HG03159 (cell line): ENCODE results near the gene SMARCD1.
"Not testable (repeated sequence)": the region's sequence is repeated elsewhere in the genome, so short reads cannot be mapped to it uniquely, and the experiment has no call there.

ENCODE experiments used
- ATAC-seq: cut with Tn5 transposase; IDR thresholded peaks from one replicate; pipeline ENCODE4 v1.9.1; 2021; ENCODE audit warnings: mild to moderate bottlenecking, moderate library complexity; ENCODE audit not compliant: unreplicated experiment

Gene SMARCD1

DNA sequence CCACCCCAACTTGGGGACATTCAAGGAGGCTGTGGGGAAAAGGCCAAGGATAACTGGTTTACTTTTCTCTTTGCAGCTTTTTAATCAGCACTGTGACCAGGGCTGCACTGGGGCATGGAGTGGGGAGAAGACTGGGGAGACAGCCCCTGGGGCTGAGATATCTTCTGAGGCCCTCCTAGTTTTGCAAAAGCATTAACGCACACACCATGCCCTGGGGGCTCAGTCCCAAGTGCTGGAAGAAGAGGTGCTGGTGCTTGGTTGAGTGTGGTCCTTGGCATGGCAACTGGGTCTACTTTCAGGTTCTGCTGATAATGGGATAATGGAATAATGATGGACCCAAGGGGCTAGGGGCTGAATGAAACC, 9.4 kb upstream of the SMARCD1 start:
- no peak for ATAC-seq

DNA sequence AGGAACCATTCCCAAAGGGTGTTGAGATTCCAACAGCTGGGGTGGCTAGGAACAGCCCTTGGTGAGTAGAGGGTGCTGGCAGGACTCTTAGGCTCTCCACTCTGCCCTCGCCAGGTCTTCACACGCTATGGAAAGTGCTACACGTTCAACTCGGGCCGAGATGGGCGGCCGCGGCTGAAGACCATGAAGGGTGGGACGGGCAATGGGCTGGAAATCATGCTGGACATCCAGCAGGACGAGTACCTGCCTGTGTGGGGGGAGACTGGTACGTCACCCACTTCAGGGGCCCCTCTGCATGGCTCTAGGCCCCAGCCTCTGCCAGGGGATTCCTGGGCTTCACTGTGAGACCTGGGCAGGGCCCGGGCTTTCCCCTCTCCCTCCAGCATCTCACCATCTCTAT, 8.0 kb upstream of the SMARCD1 start:
- no peak for ATAC-seq

DNA sequence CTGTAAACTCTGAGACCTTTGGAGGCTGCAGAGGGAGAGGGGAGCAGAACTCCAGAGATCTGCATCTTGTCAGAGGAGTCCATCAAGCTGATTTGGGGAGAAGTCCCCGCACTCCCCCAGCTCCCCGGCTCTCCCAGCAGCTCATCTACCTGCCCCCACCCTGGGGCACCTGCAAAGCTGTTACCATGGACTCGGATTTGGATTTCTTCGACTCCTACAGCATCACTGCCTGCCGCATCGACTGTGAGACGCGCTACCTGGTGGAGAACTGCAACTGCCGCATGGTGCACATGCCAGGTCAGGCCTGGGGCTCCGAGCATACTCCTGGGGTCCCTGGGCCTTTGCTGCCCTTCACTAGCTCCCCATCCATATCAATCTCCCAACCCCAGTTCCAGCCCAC, 6.9 kb upstream of the SMARCD1 start:
- no peak for ATAC-seq

DNA sequence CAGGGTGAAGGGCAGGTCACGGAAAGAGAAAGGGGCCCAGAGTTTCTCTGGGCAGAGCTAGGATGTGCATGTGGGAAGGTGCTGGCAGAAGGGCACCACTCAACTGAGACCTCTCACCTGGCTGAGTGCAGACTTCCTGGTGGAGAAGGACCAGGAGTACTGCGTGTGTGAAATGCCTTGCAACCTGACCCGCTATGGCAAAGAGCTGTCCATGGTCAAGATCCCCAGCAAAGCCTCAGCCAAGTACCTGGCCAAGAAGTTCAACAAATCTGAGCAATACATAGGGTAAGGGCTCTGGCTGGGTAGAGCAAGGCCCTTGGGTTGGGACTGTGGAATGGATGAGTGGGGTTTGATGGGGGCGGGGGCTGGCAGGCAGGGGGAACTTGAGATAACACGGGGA, 5.4 kb upstream of the SMARCD1 start:
- ATAC-seq: no peak

DNA sequence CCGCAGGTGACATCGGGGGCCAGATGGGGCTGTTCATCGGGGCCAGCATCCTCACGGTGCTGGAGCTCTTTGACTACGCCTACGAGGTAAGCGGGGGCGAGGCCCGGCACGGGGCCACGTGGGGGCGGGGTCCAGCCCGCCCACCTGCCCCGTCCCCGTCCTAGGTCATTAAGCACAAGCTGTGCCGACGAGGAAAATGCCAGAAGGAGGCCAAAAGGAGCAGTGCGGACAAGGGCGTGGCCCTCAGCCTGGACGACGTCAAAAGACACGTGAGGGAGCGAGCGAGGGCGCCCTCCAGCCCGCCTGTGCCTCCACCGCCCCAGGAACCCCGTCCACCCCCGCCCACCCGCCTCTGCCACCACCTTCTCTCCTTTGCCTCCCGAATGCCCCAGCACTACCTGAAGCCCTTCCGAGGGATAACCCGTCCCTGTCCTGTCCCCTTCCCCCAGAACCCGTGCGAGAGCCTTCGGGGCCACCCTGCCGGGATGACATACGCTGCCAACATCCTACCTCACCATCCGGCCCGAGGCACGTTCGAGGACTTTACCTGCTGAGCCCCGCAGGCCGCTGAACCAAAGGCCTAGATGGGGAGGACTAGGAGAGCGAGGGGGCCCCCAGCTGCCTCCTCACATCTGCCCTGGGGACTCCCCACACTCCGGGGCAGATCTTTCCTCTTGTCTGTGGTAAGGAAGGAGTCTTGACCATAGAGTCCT, 3.9 kb upstream of the SMARCD1 start:
- ATAC-seq: no peak

DNA sequence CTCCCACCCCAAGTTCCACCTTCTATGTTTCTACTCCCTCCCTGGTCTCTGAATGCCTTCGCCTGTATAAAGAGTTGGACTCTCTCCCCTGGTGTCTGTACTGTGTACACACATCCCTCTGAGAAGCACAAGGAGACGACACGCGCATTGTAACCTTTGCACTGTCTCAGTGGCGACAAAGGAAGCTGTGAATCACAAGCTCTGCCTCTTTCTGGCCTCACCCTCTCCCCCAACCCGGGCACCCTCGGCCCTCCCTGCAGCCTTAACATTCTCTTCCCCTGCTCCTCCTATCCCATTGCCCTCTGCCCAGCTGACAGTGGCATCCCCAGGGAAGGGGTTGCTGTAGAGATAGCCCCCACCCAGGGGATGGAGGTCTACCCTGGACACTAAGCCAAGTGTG, 2.5 kb upstream of the SMARCD1 start:
- ATAC-seq: no peak

DNA sequence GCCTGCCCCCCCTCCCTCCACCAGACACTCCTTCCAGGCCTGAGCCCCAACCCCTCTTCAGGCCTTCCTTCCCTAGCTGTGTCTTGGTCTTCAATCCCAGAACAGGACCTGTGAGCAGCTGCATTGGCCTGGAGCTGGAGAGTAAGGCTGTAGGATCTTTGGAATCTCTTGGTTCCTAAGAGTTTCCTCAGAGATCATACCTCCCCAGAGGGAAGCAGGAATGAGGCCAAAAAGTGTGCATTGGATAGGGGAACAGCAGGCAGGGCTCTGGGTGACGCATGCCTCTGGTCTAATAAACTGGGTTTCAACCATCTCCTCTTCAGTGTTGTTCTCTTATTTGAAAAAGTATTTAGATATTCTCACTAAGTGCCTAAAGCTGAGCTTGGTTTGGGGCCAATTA, 1.8 kb upstream of the SMARCD1 start:
- ATAC-seq: no peak

DNA sequence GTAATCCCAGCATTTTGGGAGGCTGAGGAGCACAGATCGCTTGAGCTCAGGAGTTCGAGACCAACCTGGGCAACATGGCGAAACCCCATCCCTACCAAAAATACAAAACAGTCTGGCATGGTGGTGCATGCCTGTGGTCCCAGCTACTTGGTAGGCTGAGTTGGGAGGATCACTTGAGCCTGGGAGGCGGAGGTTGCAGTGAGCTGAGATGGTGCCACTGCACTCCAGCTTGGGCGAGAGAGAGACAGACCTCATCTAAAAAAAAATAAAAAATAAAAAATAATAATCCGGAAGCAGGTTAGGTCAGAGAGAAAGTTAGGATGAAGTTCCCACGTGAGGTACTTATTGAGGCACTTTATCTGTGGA, 750 bp upstream of the SMARCD1 start:
- ATAC-seq: not testable (repeated sequence)

DNA sequence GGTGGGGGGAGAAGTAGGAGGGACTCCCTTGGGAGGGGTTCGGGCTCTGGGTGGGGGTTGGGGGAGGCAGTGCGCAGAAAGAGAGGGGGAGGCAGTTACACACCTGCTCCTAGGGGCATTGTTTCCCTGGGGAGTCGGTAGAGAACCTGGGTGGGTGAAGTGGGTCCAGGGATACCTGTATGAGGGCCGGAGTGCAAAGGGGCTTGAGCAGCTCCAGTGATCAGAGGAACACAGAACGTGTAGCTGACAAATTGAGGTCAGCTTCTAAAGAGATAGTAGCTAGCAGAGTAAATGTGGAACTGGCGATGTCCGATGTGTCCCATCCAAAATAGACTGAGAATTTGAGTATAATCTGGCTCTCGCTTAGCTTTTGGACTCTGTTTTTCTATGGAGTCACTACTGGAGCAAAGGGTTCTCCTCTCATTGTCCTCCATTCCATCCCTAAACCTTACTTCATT, 502 bp downstream of the SMARCD1 start:
- ATAC-seq: peak; percentile 15

DNA sequence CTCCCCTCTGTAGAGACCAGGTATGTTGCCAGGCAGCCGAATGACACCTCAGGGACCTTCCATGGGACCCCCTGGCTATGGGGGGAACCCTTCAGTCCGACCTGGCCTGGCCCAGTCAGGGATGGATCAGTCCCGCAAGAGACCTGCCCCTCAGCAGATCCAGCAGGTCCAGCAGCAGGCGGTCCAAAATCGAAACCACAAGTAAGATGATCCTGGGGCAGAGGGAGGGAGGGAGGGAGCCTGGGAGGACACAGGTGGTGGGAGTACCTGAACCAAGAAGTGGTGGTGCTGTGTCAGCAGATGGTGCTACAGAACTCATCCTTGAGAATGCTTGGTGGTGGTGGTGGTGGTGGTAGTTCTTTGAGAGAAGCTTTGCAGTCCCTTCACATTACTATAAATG, 1.0 kb downstream of the SMARCD1 start:
- no peak for ATAC-seq

DNA sequence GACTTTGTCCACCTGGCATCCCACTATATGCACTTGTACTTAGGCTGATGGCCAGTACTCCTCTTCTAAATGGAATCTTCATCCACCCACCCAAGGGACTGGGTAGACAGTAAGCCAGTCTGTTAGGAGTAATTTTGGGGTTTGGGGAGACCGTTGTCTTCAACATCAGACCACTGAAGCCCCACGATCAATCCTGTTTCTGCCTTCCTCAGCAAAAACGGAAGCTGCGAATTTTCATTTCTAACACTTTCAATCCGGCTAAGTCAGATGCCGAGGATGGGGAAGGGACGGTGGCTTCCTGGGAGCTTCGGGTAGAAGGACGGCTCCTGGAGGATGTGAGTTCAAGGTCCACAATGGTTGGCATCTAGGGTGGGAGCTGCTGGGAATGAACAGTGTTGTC, 2.0 kb downstream of the SMARCD1 start:
- ATAC-seq: no peak

DNA sequence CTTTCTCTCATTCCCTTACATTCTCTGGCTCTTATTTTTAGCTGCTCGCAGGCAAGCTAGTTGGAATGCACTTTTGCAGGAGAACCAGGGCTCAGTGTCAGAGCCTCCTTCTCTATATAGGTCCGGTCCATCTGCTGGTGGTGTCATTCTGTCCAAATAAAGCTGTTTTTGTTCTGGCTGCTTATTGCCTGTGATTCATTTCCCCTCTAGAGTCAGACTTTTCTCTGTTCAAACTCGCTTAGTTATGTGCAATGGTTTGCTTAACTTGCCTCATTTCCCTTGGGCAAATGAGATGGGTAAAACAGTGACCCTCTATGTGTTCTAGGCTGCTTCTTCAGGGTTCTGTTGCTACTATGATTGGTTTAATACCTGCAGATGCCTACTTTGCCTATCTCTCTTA, 2.9 kb downstream of the SMARCD1 start:
- ATAC-seq: no peak

DNA sequence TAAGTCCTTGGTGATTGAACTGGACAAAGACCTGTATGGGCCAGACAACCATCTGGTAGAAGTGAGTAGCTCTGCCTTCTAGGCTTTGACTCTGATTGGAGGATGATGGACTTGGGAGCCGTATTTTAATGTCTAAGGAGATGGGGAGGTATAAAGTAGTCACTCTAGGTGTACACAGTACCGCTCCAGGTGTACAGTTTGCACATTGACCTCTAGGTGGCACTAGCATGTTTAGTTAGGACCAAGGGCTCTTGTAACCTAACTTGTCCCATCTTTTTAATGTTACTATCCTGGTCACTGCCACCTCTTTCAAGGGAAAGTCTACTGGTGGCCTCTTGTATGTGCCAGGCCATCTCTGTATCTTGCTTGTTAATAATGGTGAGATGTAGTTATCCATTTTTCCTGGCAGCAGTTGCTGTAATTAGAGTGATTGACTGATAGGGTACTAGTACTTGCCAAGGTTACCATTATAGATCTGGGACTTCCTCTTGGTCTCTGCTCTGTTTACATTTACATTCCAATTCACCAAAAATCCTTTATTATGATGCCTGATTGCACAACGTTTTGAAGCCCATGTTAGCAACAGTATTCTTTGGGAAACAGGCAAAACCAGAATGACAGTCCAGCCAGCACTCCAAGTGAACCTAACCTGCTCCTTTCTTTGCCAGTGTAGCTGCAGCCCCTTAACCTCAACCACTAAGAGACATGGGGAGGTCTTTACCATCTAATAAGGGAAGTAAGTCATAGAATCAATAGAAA, 3.6 kb downstream of the SMARCD1 start:
- no peak for ATAC-seq

DNA sequence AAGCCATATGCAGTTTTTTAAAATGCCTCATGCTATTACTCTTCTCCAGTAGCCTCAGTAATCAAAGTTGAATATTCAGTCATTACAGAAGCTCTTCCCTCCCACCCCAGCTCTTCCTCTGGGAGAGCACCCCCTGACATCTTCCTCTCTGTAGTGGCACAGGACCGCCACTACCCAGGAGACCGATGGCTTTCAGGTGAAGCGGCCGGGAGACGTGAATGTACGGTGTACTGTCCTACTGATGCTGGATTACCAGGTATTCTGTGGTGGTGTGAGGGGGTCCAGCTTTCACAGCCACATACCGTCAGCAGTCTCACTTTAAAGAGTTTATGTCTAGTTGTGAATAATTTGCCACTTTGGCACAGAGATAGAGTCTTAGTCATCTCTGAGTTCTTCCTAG, 4.6 kb downstream of the SMARCD1 start:
- no peak for ATAC-seq

DNA sequence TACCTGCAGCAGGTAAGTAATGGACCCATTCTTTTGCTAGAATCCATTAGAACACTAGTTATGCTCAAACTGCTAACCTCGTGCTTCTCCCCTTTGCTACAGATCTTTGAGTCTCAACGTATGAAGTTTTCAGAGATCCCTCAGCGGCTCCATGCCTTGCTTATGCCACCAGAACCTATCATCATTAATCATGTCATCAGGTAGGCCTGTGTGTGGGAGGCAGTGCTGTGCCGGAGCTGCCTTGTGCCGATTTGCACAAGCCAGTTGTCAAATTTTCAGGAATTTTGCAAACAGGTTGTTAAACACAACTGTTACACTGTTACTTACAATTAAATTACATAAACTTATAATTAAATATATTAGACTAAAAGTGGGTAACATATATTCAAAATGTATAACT, 5.2 kb downstream of the SMARCD1 start:
- ATAC-seq: no peak

DNA sequence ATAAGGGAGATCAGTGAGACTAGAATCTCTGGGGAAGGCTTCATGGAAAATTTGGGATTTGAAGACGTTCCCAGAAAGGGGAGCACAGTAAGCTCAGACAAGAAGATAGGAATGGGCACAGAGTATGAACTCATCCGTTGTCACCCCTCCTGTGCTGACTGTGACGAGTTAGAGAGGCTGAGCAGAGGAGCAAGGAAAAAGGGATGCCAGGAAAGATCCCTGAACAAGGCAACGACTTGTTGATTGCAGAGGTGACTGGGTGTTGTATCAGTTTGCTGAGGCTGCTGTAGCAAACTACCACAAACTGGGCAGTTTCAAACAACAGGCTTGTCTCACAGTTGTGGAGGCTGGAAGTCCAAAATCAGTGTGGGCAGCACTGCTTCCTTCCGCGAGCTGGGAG, 12.8 kb downstream of the SMARCD1 start:
- ATAC-seq: no peak

DNA sequence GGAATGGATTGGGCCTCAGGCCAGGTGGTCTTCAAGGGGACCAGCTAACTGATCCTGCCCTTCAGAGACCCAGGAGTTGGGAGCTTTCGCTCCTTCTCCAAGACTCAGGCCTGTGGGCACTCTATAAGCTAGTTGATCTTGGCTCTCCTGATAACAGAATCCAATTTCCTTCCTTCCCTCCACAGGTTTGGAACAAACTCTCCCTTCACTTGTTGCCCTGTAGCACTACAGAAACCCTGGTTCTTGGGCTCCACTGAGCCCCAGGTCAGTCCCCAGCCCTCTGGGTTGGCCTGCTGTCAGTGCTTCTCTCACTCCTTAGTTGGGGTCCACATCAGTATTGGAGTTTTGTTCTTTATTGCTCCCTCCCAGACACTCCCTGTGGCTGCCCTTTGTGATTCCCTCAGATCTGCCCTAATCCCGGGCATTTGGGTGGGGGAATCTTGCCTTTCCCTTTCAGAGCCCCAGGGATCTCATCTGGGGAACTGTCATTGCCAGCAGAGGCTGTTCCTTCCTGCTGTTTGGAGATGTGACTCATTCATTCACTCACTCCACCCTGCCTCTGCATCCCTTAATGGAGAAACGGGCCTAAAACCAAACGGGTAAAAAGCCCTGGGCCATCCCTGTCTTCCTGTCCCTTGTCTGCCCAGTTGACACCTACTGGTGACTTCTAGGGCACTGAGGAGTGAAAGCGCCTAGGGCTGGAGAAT, 14.3 kb downstream of the SMARCD1 start:
- no peak for ATAC-seq

DNA sequence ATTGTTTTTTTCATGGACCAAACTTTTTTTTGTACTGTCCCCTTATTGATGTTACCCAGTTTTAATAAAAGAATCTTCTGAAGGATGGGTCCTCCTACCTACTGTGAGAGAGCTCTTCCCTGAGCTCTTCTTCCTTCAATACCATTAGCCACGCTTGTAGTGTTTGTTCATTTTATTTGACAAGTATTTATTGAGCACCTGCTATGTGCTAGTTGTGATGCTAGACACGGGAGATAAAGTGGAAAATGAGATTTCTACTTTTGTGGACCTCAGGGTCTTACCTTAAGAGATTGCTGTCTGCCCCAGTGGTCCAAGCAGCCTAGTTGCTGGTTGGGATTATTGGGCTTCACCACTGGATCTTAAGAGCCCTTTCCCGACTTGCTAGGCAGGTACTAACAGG, 15.4 kb downstream of the SMARCD1 start:
- no peak for ATAC-seq

DNA sequence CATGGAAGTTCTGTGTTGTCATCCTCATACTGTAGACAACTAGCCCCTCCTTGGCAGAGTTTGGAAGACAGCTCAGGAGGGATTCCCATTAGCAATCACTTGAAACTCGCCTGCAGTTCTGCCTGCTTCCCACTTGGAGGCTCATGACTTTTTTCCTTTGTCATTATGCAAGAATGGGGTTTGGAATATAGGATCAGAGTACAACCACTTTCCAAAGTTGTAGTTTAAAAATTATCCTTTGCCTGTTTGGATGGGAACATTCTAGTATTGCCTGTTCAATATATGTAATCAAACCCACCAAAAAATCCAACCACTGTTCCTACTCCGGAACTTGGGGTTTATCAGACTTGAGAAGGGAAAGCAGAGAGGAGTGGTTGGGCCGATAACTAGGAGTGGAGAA, 16.5 kb downstream of the SMARCD1 start:
- no peak for ATAC-seq

DNA sequence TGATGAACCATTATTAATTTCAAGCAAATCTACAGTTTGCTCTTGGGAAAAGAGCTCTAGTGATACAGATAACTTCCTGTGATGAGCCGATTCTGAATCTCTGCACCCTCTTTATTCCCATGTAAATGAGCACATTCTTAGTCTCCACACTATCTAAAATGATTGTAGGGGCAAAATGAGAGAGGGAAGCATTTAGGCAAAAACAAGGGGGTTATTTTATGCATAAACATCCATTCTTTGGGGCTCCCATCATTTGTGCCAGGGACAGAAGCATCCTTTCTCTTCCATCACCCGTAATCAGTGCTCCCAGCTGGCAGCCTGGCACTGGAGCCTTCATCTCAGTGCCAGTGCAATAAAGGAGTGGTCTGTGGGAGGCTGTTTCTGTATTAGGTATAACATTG, 17.0 kb downstream of the SMARCD1 start:
- ATAC-seq: no peak

DNA sequence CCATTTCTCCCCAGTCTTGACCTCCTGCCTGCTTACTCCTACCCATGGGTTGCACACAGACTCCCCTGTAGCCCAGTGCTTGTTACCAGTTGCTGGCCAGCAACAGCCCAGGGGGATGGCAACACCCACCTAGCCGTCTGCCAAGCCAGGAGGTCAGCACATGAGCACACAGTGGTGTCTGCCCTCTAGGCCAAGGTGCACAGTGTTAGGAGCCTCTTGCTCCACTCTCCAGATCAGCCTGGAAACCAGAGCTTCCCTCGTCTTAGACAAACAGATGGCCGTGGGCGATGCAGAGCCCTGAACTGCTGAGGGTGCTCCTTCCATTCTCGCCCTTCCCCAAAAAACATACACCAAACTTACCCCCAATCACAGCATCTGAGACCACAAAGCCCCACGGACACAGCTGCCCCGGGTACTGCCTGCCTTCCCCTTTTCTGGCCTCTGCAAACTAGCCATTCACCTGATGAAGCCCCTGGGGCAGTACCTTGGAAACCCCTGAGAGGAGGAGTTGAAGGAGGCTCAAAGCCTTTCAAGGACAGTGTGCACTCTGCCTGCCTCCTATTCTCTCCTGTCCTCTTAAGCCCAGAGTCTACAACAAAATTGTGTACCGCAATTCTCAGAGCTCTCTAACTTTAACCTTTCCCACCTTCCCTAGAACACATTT, 17.6 kb downstream of the SMARCD1 start:
- no peak for ATAC-seq

DNA sequence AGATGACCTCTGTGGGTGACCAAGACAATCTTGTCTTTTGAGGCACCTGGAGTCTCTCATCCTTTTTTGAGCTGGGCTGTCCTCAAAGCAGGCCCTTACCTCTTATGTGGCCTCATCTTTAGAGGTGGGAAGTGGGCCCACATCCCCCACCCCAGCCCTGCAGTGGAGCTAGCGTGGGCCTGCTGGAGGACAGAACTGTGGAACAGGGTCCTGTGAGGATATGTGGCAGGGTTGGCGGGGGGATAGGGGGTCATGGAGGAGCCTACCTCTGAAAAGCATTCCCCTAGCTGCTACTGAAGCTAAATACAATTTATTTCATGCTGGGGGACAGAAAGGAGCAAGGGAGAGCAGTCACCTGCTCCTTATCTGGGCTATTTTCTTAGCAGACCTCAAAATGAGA, 18.2 kb downstream of the SMARCD1 start:
- ATAC-seq: no peak
